Tibial nerve (tissue), 4 donors: ENCODE measurements around the gene CACNA1B. TPM values are rescaled to one million over a fixed set of nuclear protein-coding genes. Genes with fewer than 3 reads are reported as not detected.

Source experiments
- DNase-seq, 2 donors: peaks; one replicate each; pipeline ENCODE4 v3.0.0-alpha.2; 2019; ENCODE audit warnings: low spot score in 2 of 2
- H3K27ac ChIP-seq, 4 donors: fragments of 200-600 bp; sonication (generic) in 3 of 4; one replicate each; pipeline ENCODE4 v1.5.1; 2017 to 2019; ENCODE audit warnings: mild to moderate bottlenecking in 1 of 4
- H3K27me3 ChIP-seq, 2 donors: fragments of 200-600 bp; sonication (generic) in 1 of 2; one replicate each; pipeline versions ENCODE4 v1.5.1 to v1.6.0; 2017 to 2019
- H3K36me3 ChIP-seq, 3 donors: fragments of 200-600 bp; sonication (generic); one replicate each; pipeline ENCODE4 v1.5.1; 2018 to 2019
- H3K4me1 ChIP-seq, 4 donors: fragments of 200-600 bp; sonication (generic) in 3 of 4; one replicate each; pipeline ENCODE4 v1.5.1; 2017 to 2019
- H3K4me3 ChIP-seq, 4 donors: fragments of 200-600 bp; sonication (generic) in 3 of 4; one replicate each; pipeline ENCODE4 v1.5.1; 2017 to 2019; ENCODE audit warnings: mild to moderate bottlenecking in 1 of 4, moderate library complexity in 1 of 4
- H3K9me3 ChIP-seq, 4 donors: fragments of 200-600 bp; sonication (generic) in 3 of 4; one replicate each; pipeline ENCODE4 v1.5.1; 2017 to 2019
- EP300 ChIP-seq, 2 donors: sonication (generic); formaldehyde crosslinking; IDR thresholded peaks; one replicate each; pipeline ENCODE4 v1.6.1; 2017; ENCODE audit warnings: antibody characterized with exemption in 2 of 2, mild to moderate bottlenecking in 1 of 2
- POLR2A ChIP-seq, 2 donors: fragments of 450-650 bp; IDR thresholded peaks; one replicate each; pipeline ENCODE4 v1.6.1; 2017; ENCODE audit warnings: antibody characterized with exemption in 2 of 2, mild to moderate bottlenecking in 2 of 2, moderate library complexity in 2 of 2
- WGBS, 2 donors: methylation state at CpG; one replicate each; pipeline ENCODE4 v1.1.5; 2018; 5-methylcytosine and 5-hydroxymethylcytosine counted together
- total RNA-seq, 4 donors: library from RNA; depleted of rRNA; stranded (reverse); fragments of >200 nt; gene quantifications; one replicate each; pipeline ENCODE4 v1.1.0, GENCODE V29; 2016
- TF ChIP-seq, protein P1 (sequence below), 5 experiments: fragments of 200-600 bp in 3 of 5; fragments of 450-650 bp in 2 of 5; sonication (generic) in 3 of 5; IDR thresholded peaks; one replicate each; pipeline ENCODE4 v1.5.1; 2016 to 2019; ENCODE audit warnings: antibody characterized with exemption in 5 of 5, mild to moderate bottlenecking in 3 of 5, moderate library complexity in 2 of 5

The CACNA1B gene
- total RNA-seq, 4 donors from 2014 or later: under 0.01 TPM; not detected in 2

DNA sequence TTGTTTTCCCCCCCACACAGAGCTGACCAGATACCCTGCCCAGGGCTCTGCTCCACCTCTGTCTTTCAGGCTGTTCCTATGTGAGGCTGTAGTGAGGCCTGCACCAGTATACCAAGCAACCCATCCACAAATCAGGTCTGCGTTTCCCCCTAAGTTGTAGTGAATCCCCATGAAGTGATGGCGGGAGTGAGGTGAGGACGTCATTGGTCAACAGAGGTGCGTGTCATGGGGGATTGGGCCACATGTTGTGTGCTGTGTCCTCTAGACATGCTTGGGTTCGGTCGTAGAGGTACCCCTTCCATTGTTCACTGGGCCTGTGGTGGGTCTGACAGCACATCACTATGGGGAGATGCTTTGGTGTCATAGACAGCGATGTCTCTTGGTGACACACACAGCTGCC, 184.6 kb downstream of the CACNA1B start:
- DNase-seq: no peak
- WGBS, 2 donors: 90 to 92% methylated on average over 7 of the region's 7 CpGs

GRCh38 chr9:138063033-138063432, 185.5 kb downstream of the CACNA1B start:
- H3K4me3 ChIP-seq: no peak overlapping the region
- DNase-seq: no peak
- TF ChIP-seq, protein P1, sequence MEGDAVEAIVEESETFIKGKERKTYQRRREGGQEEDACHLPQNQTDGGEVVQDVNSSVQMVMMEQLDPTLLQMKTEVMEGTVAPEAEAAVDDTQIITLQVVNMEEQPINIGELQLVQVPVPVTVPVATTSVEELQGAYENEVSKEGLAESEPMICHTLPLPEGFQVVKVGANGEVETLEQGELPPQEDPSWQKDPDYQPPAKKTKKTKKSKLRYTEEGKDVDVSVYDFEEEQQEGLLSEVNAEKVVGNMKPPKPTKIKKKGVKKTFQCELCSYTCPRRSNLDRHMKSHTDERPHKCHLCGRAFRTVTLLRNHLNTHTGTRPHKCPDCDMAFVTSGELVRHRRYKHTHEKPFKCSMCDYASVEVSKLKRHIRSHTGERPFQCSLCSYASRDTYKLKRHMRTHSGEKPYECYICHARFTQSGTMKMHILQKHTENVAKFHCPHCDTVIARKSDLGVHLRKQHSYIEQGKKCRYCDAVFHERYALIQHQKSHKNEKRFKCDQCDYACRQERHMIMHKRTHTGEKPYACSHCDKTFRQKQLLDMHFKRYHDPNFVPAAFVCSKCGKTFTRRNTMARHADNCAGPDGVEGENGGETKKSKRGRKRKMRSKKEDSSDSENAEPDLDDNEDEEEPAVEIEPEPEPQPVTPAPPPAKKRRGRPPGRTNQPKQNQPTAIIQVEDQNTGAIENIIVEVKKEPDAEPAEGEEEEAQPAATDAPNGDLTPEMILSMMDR (IDR thresholded peaks at IDR 0.05): no peak
- H3K27ac ChIP-seq: no peak overlapping the region
- no peaks in the 10 kb centered on the region for H3K27me3 ChIP-seq
- no peaks in the 10 kb centered on the region for H3K36me3 ChIP-seq
- H3K4me1 ChIP-seq: no peaks in the 10 kb centered on the region
- WGBS, 2 donors: 87 to 93% methylated on average over 6 of the region's 6 CpGs
- H3K9me3 ChIP-seq: no peaks in the 10 kb centered on the region

More for the DNA sequence above, 184.6 kb downstream of the CACNA1B start:
- H3K9me3 ChIP-seq: no peaks in the 10 kb centered on the region
- H3K4me1 ChIP-seq: no peaks in the 10 kb centered on the region
- H3K4me3 ChIP-seq: no peak overlapping the region
- no peaks in the 10 kb centered on the region for H3K36me3 ChIP-seq
- no peak for TF ChIP-seq EP300 (IDR thresholded peaks at IDR 0.05)
- TF ChIP-seq, protein P1 (IDR thresholded peaks at IDR 0.05): no peak
- TF ChIP-seq POLR2A (IDR thresholded peaks at IDR 0.05): no peak
- no peaks in the 10 kb centered on the region for H3K27me3 ChIP-seq
- H3K27ac ChIP-seq: no peak overlapping the region

GRCh38 chr9:138063785-138064184, 186.2 kb downstream of the CACNA1B start:
- no peaks in the 10 kb centered on the region for H3K27me3 ChIP-seq
- H3K9me3 ChIP-seq: no peaks in the 10 kb centered on the region
- H3K27ac ChIP-seq: no peak overlapping the region
- WGBS, 2 donors: 79 to 83% methylated on average over 9 of the region's 9 CpGs
- H3K4me3 ChIP-seq: no peak overlapping the region
- no peaks in the 10 kb centered on the region for H3K36me3 ChIP-seq
- no peak for DNase-seq
- no peaks in the 10 kb centered on the region for H3K4me1 ChIP-seq
- TF ChIP-seq, protein P1 (IDR thresholded peaks at IDR 0.05): no peak
- no peak for TF ChIP-seq EP300 (IDR thresholded peaks at IDR 0.05)
- TF ChIP-seq POLR2A (IDR thresholded peaks at IDR 0.05): no peak

DNA sequence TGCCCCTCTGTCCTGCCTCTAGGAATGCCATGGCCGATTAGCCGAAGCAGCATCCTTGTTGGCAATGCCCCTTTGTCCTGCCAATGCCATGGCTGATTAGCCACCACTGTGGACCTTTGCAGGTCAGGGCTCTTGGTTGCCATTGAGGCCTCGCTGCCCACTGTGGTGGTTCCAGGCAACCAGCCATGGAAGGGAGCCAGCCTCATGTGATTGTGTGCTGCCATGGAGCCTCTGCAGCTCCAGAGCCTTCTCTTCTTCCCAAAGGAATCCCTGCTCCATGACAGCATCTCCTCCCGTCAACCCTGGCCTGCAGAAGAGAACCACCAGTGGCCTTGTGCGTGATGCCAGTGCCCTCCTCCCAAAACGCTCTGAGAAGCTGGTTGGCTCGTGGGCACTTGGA, 187.0 kb downstream of the CACNA1B start:
- no peaks in the 10 kb centered on the region for H3K27me3 ChIP-seq
- no peaks in the 10 kb centered on the region for H3K4me1 ChIP-seq
- no peak for DNase-seq
- H3K4me3 ChIP-seq: no peak overlapping the region
- H3K9me3 ChIP-seq: no peaks in the 10 kb centered on the region
- H3K36me3 ChIP-seq: no peaks in the 10 kb centered on the region
- TF ChIP-seq, protein P1 (IDR thresholded peaks at IDR 0.05): no peak
- TF ChIP-seq EP300 (IDR thresholded peaks at IDR 0.05) (no peak), POLR2A (IDR thresholded peaks at IDR 0.05) (no peak)
- no peak overlapping the region for H3K27ac ChIP-seq
- 86 to 90% methylated on average over 7 of the region's 7 CpGs for WGBS, 2 donors

DNA sequence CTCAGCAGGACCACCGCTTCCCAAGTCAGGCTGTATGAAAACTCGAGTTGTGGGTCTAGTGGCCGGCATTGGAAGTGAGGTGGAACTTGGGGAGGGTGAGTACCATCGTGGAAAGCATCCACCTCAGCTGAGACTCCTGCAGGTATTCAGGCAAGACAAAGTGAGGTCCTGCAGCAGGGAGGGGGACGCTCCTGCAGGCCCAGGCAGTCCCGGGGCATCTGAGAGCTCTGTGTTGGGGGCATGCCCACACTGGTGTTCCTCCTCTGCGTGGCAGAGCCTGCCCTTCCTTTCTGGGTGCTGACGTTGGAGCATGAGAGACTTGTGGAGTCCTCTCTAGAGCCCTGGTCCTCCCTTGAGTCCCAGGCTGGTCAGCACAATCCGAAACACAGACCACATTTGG, 187.7 kb downstream of the CACNA1B start:
- H3K36me3 ChIP-seq: no peaks in the 10 kb centered on the region
- WGBS, 2 donors: 76 to 87% methylated on average over 7 to 9 of the region's 9 CpGs
- no peaks in the 10 kb centered on the region for H3K4me1 ChIP-seq
- no peak overlapping the region for H3K4me3 ChIP-seq
- TF ChIP-seq EP300 (IDR thresholded peaks at IDR 0.05): no peak
- TF ChIP-seq, protein P1 (IDR thresholded peaks at IDR 0.05): no peak
- TF ChIP-seq POLR2A (IDR thresholded peaks at IDR 0.05): no peak
- H3K9me3 ChIP-seq: no peaks in the 10 kb centered on the region
- no peak for DNase-seq
- H3K27ac ChIP-seq: no peak overlapping the region
- no peaks in the 10 kb centered on the region for H3K27me3 ChIP-seq
